HEK293T (cell line): ENCODE results near the gene ANKRD16.

Experiments used
- CTCF ChIA-PET: fragments of 350-600 bp; formaldehyde crosslinking; extraction: SDS; loops from one replicate; lab custom pipeline; 2021; ENCODE audit warnings: antibody characterized with exemption, inconsistent platforms; lab: Yijun Ruan, JAX
- POLR2A ChIA-PET: fragments of 350-600 bp; formaldehyde crosslinking; extraction: SDS; loops from one replicate; lab custom pipeline; 2020; ENCODE audit warnings: antibody characterized with exemption, inconsistent platforms; lab: Yijun Ruan, JAX
- DNase-seq: peaks from one replicate; pipeline ENCODE4 v3.0.0; 2012; ENCODE audit warnings: mixed read lengths; ENCODE audit errors: extremely low spot score
- ARNT ChIP-seq: fragments of 450-650 bp; IDR thresholded peaks from 2 replicates; pipeline ENCODE4 v1.6.1; 2017; ENCODE audit warnings: mild to moderate bottlenecking
- BHLHE40 ChIP-seq: fragments of 450-650 bp; IDR thresholded peaks from 2 replicates; pipeline ENCODE4 v1.6.1; 2016; ENCODE audit warnings: mild to moderate bottlenecking, moderate library complexity, borderline replicate concordance
- CTBP1 ChIP-seq: fragments of 450-650 bp; IDR thresholded peaks from 2 replicates; pipeline ENCODE4 v1.6.1; 2016; ENCODE audit warnings: borderline replicate concordance
- ELF4 ChIP-seq: fragments of 450-650 bp; IDR thresholded peaks from 2 replicates; pipeline ENCODE4 v1.6.1; 2017; ENCODE audit warnings: antibody characterized with exemption
- FOXA1 ChIP-seq: fragments of 450-650 bp; IDR thresholded peaks from 2 replicates; pipeline ENCODE4 v1.6.1; 2016; ENCODE audit warnings: mild to moderate bottlenecking
- FOXK2 ChIP-seq: fragments of 450-650 bp; IDR thresholded peaks from 2 replicates; pipeline ENCODE4 v1.6.1; 2016; ENCODE audit warnings: mild to moderate bottlenecking
- FOXM1 ChIP-seq: fragments of 450-650 bp; IDR thresholded peaks from 2 replicates; pipeline ENCODE4 v1.6.1; 2017; ENCODE audit warnings: mild to moderate bottlenecking, borderline replicate concordance
- HDGF ChIP-seq: fragments of 450-650 bp; IDR thresholded peaks from 2 replicates; pipeline ENCODE4 v1.6.1; 2017; ENCODE audit warnings: antibody characterized with exemption, borderline replicate concordance
- L3MBTL2 ChIP-seq: fragments of 450-650 bp; conservative IDR thresholded peaks from 2 replicates; pipeline ENCODE4 v1.6.1; 2016; ENCODE audit warnings: mild to moderate bottlenecking
- LEF1 ChIP-seq: fragments of 450-650 bp; IDR thresholded peaks from 2 replicates; pipeline ENCODE4 v1.6.1; 2017; ENCODE audit warnings: mild to moderate bottlenecking, borderline replicate concordance
- NFRKB ChIP-seq: fragments of 450-650 bp; IDR thresholded peaks from 2 replicates; pipeline ENCODE4 v1.6.1; 2016; ENCODE audit warnings: mild to moderate bottlenecking, moderate library complexity
- SP1 ChIP-seq: fragments of 450-650 bp; IDR thresholded peaks from 2 replicates; pipeline ENCODE4 v1.6.1; 2017
- SUZ12 ChIP-seq: fragments of 450-650 bp; IDR thresholded peaks from 2 replicates; pipeline ENCODE4 v1.6.1; 2016; ENCODE audit warnings: mild to moderate bottlenecking
- TARDBP ChIP-seq: fragments of 450-650 bp; IDR thresholded peaks from 2 replicates; pipeline ENCODE4 v1.6.1; 2016
- ZNF384 ChIP-seq: fragments of 450-650 bp; IDR thresholded peaks from 2 replicates; pipeline ENCODE4 v1.6.1; 2016
- TF ChIP-seq, protein P1 (sequence below): fragments of 450-650 bp; IDR thresholded peaks from 2 replicates; pipeline ENCODE4 v1.6.1; 2016

ANKRD16 gene

DNA sequence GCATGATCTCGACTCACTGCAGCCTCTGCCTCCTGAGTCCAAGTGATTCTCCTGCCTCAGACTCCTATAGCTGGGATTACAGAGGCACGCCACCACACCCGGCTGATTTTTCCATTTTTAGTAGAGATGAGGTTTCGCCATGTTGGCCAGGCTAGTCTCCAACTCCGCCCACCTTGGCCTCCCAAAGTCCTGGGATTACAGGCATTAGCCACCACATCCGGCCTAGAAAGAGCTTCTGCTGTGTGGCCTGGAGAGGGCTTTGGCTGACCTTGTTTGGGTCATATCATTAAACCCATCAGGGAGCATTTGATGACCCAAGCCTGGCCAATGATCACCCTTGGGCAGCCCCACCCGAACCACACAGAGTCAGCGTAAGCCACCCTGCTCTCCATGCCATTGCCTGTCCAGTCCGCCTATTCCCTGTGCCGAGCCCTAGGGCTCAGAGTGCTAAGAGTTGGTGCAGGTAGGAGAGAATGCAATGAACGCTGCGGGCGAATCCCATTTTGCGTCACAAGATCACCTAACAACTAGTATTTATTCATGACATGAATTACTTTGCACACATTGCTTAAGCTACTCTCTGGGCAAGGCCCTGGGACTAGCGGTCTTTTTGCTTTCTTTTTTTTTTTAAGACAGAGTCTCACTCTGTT, 54.1 kb downstream of the ANKRD16 start:
- CTCF ChIA-PET: no interaction called here
- POLR2A ChIA-PET: no interaction called here
- no peak for TF ChIP-seq LEF1
- TF ChIP-seq FOXA1: no peak
- no peak for TF ChIP-seq ELF4
- TF ChIP-seq SUZ12: no peak
- TF ChIP-seq FOXM1: no peak
- TF ChIP-seq, protein P1, sequence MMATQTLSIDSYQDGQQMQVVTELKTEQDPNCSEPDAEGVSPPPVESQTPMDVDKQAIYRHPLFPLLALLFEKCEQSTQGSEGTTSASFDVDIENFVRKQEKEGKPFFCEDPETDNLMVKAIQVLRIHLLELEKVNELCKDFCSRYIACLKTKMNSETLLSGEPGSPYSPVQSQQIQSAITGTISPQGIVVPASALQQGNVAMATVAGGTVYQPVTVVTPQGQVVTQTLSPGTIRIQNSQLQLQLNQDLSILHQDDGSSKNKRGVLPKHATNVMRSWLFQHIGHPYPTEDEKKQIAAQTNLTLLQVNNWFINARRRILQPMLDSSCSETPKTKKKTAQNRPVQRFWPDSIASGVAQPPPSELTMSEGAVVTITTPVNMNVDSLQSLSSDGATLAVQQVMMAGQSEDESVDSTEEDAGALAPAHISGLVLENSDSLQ: no peak
- no peak for TF ChIP-seq ZNF384
- no peak for TF ChIP-seq HDGF
- no peak for TF ChIP-seq NFRKB
- no peak for TF ChIP-seq TARDBP
- TF ChIP-seq CTBP1: no peak
- TF ChIP-seq ARNT: no peak
- TF ChIP-seq L3MBTL2: no peak
- no peak for TF ChIP-seq FOXK2
- no peak for DNase-seq

DNA sequence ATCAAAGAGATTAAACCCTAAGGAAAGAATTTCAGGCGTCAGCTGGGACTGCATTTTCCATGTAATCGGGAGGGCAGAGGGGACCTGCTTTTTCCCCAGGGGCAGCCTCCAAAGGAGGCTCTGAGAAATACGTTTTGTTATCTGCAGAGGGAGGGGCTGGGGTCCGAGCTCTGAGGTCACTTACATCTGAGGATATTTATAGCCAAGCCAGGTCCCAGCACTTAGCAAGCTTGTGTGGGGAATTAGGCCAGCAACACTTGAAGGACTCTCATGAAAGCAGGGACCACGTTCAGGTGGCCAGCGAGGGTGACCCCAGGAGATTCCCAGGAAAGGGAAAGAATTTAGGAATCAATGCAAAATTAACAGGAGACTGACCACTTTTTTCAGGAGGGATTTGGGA, 55.9 kb downstream of the ANKRD16 start:
- no peak for TF ChIP-seq HDGF
- TF ChIP-seq BHLHE40: no peak
- TF ChIP-seq, protein P1: no peak
- no peak for TF ChIP-seq LEF1
- TF ChIP-seq ZNF384: no peak
- ChIA-PET CTCF (no interaction called here), POLR2A (interaction anchor here (0.6 kb wide), 1 partner anchor 20 kb away, joined by 4 read pairs; the partner anchor contains the start of gene GDI2)
- DNase-seq: no peak

DNA sequence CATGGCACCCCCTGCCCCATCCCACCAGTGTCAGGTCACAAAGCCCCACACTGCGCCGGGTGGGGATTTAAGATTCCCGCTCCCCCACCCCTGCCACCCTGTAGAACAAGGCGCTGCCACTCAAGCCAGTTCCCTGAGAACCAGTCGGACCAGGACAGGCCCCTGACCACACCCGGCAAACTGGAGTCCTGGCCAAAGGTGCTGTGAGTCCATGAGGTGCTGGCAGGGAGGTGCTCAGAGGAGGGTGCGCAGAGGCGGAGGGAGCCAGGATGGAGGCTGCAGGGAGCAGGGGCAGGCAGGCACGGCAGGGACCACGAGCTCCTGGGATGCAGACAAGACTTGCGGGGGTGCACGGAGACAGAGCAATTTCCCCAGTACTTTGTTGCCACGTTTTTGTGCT, 56.7 kb downstream of the ANKRD16 start:
- ChIA-PET CTCF (no interaction called here), POLR2A (interaction anchor here (0.7 kb wide), 1 partner anchor 11 kb away, joined by 3 read pairs; no protein-coding TSS in a partner anchor)
- no peak for TF ChIP-seq SP1
- TF ChIP-seq ARNT: no peak
- no peak for TF ChIP-seq L3MBTL2
- TF ChIP-seq CTBP1: no peak
- no peak for TF ChIP-seq FOXM1
- TF ChIP-seq NFRKB: no peak
- no peak for TF ChIP-seq TARDBP
- TF ChIP-seq ZNF384: no peak
- no peak for TF ChIP-seq FOXK2
- TF ChIP-seq, protein P1: no peak
- no peak for TF ChIP-seq SUZ12

DNA sequence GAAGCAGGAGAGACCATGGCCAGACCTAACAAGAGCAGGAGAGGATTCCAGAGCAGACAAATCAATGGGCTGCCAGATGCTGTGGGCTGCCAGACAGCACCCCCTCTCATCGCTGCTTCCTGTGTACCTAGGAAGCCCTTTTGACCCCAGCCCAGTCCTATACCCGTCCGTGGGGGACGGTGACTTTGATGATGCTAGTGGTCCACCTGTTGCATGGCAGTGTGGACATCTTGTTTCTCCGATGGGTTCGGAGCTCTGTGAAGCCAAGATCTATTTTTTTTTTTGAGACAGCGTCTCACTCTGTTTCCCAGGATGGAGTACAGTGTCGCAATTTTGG, 58.3 kb downstream of the ANKRD16 start:
- TF ChIP-seq BHLHE40: no peak
- TF ChIP-seq FOXM1: no peak
- no peak for TF ChIP-seq SP1
- TF ChIP-seq LEF1: no peak
- TF ChIP-seq CTBP1: no peak
- ChIA-PET CTCF (no interaction called here), POLR2A (interaction anchor here (1.8 kb wide), 1 partner anchor 17 kb away, joined by 3 read pairs; no protein-coding TSS in a partner anchor)
- DNase-seq: no peak

More for the DNA sequence above, 56.7 kb downstream of the ANKRD16 start:
- no peak for DNase-seq

DNA sequence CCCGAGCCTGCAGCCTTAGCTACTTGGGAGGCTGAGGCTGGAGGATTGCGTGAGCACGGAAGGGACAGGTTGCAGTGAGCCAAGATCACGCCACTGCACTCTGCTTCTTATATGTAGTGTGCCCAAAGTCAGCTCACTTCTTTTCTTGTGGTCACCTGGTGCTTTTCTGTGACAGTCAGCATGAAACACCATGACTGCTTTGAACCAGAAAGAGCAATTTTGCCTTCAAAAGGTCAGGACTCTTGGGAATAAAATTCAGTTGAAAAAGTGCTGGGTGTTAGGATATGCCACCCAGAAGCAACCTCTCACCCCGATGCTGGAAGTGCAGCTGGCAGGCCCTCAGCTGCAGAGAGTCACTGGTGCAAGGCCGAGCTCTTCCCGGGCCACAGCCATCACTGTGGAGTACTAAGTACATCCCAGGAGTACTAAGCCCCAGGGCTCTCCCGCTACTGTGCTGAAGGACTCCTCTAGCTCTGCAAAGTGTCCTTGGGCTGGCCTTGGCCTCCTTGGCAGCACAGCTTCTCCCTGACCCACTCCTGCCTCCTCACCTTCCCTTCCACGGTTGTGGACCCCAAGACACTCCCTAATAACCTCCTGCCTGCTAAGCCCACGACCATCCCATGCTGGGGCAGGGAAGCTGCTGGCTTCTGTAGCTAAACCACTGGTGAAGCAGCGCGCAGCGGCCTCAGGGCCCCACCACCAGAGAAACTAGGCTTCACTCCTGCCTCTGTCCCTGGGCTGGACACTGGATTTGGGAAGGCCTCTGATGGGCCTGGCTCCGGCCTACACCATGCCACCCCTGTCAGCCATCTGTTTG, 58.9 kb downstream of the ANKRD16 start:
- TF ChIP-seq L3MBTL2 (no peak), TARDBP (no peak), NFRKB (no peak), FOXK2 (no peak), ARNT (no peak), ZNF384 (no peak), SUZ12 (no peak), SP1 (no peak), FOXM1 (no peak), CTBP1 (no peak), FOXA1 (no peak), BHLHE40 (no peak), HDGF (no peak), LEF1 (no peak), ELF4 (no peak)
- TF ChIP-seq, protein P1: no peak
- ChIA-PET POLR2A (interaction anchor here (1.3 to 1.8 kb wide), 2 partner anchors 17 kb away, joined by 3 to 6 read pairs; partner anchors contain the start of gene GDI2), CTCF (no interaction called here)
- no peak for DNase-seq
